SK-N-MC (cell line): ENCODE data around the gene TNFAIP2.

Source experiments
- EZH2 ChIP-seq: fragments of 200-600 bp; sonication (generic); IDR thresholded peaks from one replicate; pipeline ENCODE4 v1.6.1; 2017; ENCODE audit warnings: antibody characterized with exemption
- FOXP2 ChIP-seq: optimal IDR thresholded peaks from 2 replicates; pipeline ENCODE3; 2011; ENCODE audit warnings: mild to moderate bottlenecking, moderate library complexity; ENCODE audit not compliant: insufficient read depth; ENCODE audit errors: extremely low read length, control extremely low read depth
- POLR2AphosphoS5 ChIP-seq: IDR thresholded peaks from 2 replicates; pipeline ENCODE4 v1.6.1; 2012; ENCODE audit warnings: mild to moderate bottlenecking, low read depth, low read length, borderline replicate concordance

GRCh38 chr14:103096387-103096786 lies 26.9 kb upstream of the TNFAIP2 start:
- no peak for TF ChIP-seq EZH2
- no peak for TF ChIP-seq POLR2AphosphoS5
- TF ChIP-seq FOXP2: no peak
